NT2/D1 (cell line): ENCODE data around the gene PDE4B.

Experiments used
- SUZ12 ChIP-seq: IDR thresholded peaks from 2 replicates; pipeline ENCODE4 v1.6.1; 2011; ENCODE audit not compliant: insufficient read length, insufficient read depth; ENCODE audit errors: extremely low read depth
- YY1 ChIP-seq: IDR thresholded peaks from 2 replicates; pipeline ENCODE4 v1.6.1; 2011; ENCODE audit not compliant: insufficient read length, insufficient read depth
- ZNF274 ChIP-seq: IDR thresholded peaks from 2 replicates; pipeline ENCODE4 v1.6.1; 2011; ENCODE audit warnings: mild to moderate bottlenecking, low read depth, low read length

GRCh38 chr1:66240491-66241484 is 448.1 kb downstream of the PDE4B start:
- no peak for TF ChIP-seq YY1
- no peak for TF ChIP-seq SUZ12
- TF ChIP-seq ZNF274: no peak
